Activated CD4-positive, alpha-beta memory T cell treated with anti-CD3 and anti-CD28 coated beads, Interleukin-2, amount 10 ng/mL, durations not matched to agents 7 days and 5 days (primary cell): ENCODE measurements around the gene PATL1. TPM values are rescaled to one million over a fixed set of nuclear protein-coding genes. Genes with fewer than 3 reads are reported as not detected.

Source experiments
- CTCF ChIA-PET: fragments of 350-600 bp; sonication (Branson Sonifier 250); formaldehyde crosslinking; loops from one replicate; lab custom pipeline; 2021; ENCODE audit warnings: antibody characterized with exemption, inconsistent platforms; lab: Charles Lee
- POLR2A ChIA-PET: fragments of 350-600 bp; sonication (Branson Sonifier 250); formaldehyde crosslinking; loops from one replicate; lab custom pipeline; 2021; ENCODE audit warnings: antibody characterized with exemption; lab: Charles Lee
- DNase-seq: peaks from one replicate; pipeline ENCODE4 v3.0.0-alpha.2; 2020
- H3K27ac Mint-ChIP-seq: one replicate; pipeline ENCODE4 v1.8.0; 2021; ENCODE audit warnings: mild to moderate bottlenecking, mixed read lengths
- H3K27me3 Mint-ChIP-seq: one replicate; pipeline ENCODE4 v1.8.0; 2021; ENCODE audit warnings: mixed read lengths
- H3K36me3 Mint-ChIP-seq: one replicate; pipeline ENCODE4 v1.8.0; 2021; ENCODE audit warnings: low read depth, mixed read lengths
- H3K4me1 Mint-ChIP-seq: one replicate; pipeline ENCODE4 v1.8.0; 2021; ENCODE audit warnings: mixed read lengths
- H3K4me3 Mint-ChIP-seq: one replicate; pipeline ENCODE4 v1.8.0; 2021; ENCODE audit warnings: mild to moderate bottlenecking, mixed read lengths
- H3K9me3 Mint-ChIP-seq: one replicate; pipeline ENCODE4 v1.8.0; 2021; ENCODE audit warnings: mixed read lengths
- total RNA-seq, 2 experiments: library from RNA; stranded (reverse); gene quantifications; one replicate each; pipeline ENCODE4 v1.2.3, GENCODE V29; 2021

Gene PATL1
- total RNA-seq, 2 experiments from 2014 or later, result 56.4 to 56.8 TPM

- H3K27ac Mint-ChIP-seq, result no peak overlapping the region
- ChIA-PET POLR2A (no interaction called here), CTCF (interaction anchor here (0.6 kb wide), 1 partner anchor 150 kb away, joined by 3 read pairs; no protein-coding TSS in a partner anchor)
- H3K9me3 Mint-ChIP-seq, result no peaks in the 10 kb centered on the region
- no peak overlapping the region for H3K4me3 Mint-ChIP-seq
- peaks cover 80% of the 10 kb centered on the region for H3K36me3 Mint-ChIP-seq
- H3K4me1 Mint-ChIP-seq, result peaks cover 7% of the 10 kb centered on the region
- no peak for DNase-seq
- no peaks in the 10 kb centered on the region for H3K27me3 Mint-ChIP-seq
Measured at GRCh38 chr11:59601788-59602187, 67.0 kb downstream of the PATL1 start.

GRCh38 chr11:59600636-59601035 is 68.2 kb downstream of the PATL1 start:
- H3K4me3 Mint-ChIP-seq, result no peak overlapping the region
- peaks cover 78% of the 10 kb centered on the region for H3K36me3 Mint-ChIP-seq
- peaks cover 5% of the 10 kb centered on the region for H3K4me1 Mint-ChIP-seq
- H3K27ac Mint-ChIP-seq, result no peak overlapping the region
- POLR2A ChIA-PET, result interaction anchor here (1.0 kb wide), 1 partner anchor 12 kb away, joined by 3 read pairs; no protein-coding TSS in a partner anchor
- no peaks in the 10 kb centered on the region for H3K27me3 Mint-ChIP-seq
- DNase-seq, result no peak
- CTCF ChIA-PET, result no interaction called here
- H3K9me3 Mint-ChIP-seq, result no peaks in the 10 kb centered on the region

- CTCF ChIA-PET, result no interaction called here
- H3K4me3 Mint-ChIP-seq, result no peak overlapping the region
- no peaks in the 10 kb centered on the region for H3K9me3 Mint-ChIP-seq
- POLR2A ChIA-PET, result interaction anchor here (1.0 kb wide), 1 partner anchor 13 kb away, joined by 3 read pairs; no protein-coding TSS in a partner anchor
- no peak overlapping the region for H3K27ac Mint-ChIP-seq
- no peaks in the 10 kb centered on the region for H3K27me3 Mint-ChIP-seq
- peaks cover 5% of the 10 kb centered on the region for H3K4me1 Mint-ChIP-seq
- peaks cover 79% of the 10 kb centered on the region for H3K36me3 Mint-ChIP-seq
- DNase-seq, result no peak
Measured at GRCh38 chr11:59600234-59600633, 68.6 kb downstream of the PATL1 start.

GRCh38 chr11:59598961-59599360 is 69.9 kb downstream of the PATL1 start:
- no peaks in the 10 kb centered on the region for H3K9me3 Mint-ChIP-seq
- H3K27ac Mint-ChIP-seq, result no peak overlapping the region
- ChIA-PET CTCF (no interaction called here), POLR2A (interaction anchor here (1.5 kb wide), 1 partner anchor 16 kb away, joined by 5 read pairs; the partner anchor contains the start of gene OSBP)
- DNase-seq, result no peak
- H3K4me1 Mint-ChIP-seq, result peaks cover 5% of the 10 kb centered on the region
- H3K36me3 Mint-ChIP-seq, result peaks cover 86% of the 10 kb centered on the region
- H3K4me3 Mint-ChIP-seq, result no peak overlapping the region
- H3K27me3 Mint-ChIP-seq, result no peaks in the 10 kb centered on the region

Other genes with a start within 250 kb of the PATL1 start
- not detected for gene OR5A2, start 242.6 kb downstream of the PATL1 start, total RNA-seq
- not detected for gene OR5A1, start 232.6 kb downstream of the PATL1 start, total RNA-seq
- gene OR4D6, start 212.1 kb downstream of the PATL1 start, total RNA-seq, result not detected
- gene OR4D10, start 195.7 kb downstream of the PATL1 start, total RNA-seq, result not detected
- gene OR4D11, start 165.5 kb downstream of the PATL1 start, total RNA-seq, result not detected
- gene OR4D9, start 157.5 kb downstream of the PATL1 start, total RNA-seq, result not detected
- gene OSBP, start 53.3 kb downstream of the PATL1 start, total RNA-seq, result 10 to 100 TPM; 40.4 to 41.5 TPM
- not detected for gene OR10V1, start 44.8 kb upstream of the PATL1 start, total RNA-seq
- 10 to 100 TPM; 89.1 to 92.3 TPM for gene STX3, start 86.3 kb upstream of the PATL1 start, total RNA-seq
- 10 to 100 TPM; 77.0 to 77.7 TPM for gene MRPL16, start 141.7 kb upstream of the PATL1 start, total RNA-seq
- not detected for gene CBLIF, start 176.5 kb upstream of the PATL1 start, total RNA-seq
- gene TCN1, start 197.4 kb upstream of the PATL1 start, total RNA-seq, result not detected
- not detected for gene OOSP3, start 209.7 kb upstream of the PATL1 start, total RNA-seq